ENCODE data around the gene PLCB4.
"Not testable (repeated sequence)": the region's sequence is repeated elsewhere in the genome, so short reads cannot be mapped to it uniquely, and the experiment has no call there.

The PLCB4 gene

DNA sequence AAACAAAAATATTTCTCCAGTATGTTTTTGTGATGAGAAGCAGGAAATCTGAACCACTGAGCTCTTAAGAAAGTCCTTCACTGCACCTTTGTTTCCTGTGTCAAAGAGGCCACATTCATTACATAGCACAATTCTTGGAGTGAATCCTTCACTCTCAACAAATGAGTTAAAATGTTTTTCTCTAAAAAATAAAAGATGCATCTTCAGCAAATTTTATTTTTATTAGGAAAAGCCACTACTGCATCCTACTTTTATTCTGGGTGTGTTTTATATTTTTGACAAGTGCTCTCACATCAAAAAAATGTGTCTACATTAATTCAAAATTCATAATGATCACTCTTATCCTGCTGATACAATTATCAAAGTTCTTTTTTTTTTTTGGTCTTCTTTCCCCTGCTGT is 76.3 kb downstream of the PLCB4 start:
- no peak for DNase-seq

DNA sequence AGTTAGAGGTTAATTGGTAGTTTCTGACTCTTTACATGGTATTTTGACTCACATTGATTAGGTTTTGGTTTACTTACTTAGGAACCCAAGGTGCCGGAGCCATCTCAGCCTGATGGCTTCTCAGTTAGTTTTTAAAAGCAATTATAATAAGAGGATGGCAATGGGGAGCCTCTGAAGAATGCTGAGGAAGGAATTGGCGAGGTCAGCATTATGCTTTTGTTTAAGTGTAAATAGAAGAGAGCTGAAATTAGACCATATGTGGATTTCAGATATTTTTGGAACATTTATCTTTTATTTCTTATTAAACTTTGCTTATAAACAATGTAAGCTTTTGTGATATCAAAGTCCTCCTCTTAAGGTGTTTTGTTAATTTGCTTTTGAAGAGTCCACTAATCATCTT is 77.8 kb downstream of the PLCB4 start:
- DNase-seq: no peak

DNA sequence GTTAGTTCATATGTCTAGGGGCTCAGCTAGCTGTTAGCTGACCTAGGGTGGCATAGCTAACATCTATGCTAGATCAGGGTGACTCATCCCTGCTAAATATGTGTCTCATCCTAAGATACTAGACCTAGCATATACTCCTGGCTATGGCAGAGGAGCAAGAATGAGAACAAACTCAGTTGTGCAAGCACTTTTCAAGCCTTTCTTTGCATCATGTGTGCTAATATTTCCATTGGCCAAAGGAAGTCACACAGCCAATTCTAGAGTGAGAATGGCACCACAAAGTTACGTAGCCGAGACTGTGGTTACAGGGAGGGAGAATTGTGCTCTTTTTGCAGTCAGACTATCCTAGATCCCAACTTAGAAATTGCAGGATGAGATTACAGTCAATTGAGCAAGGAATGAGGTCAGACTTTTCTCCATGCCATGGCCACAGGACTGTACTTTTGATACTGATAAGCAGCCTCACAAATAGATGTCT is 78.7 kb downstream of the PLCB4 start:
- no peak for DNase-seq

DNA sequence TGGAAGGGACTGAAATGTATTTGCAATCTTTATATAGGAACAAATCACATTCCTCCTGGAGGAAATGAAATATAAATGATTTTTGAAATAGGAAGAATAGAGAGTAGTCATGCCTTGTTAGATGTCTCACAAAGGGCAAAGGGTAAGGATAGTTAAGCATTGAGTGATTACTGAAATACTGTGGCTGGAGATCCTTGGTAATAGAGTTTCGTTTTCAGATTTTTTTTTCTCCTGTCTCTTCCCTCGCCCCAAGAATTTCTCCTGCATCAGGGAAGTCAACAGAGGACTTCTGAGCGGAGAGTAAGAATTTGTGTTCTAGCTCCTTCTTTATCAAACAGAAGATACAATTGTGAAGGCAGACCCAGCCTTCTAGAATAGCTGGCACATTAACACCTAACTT is 79.4 kb downstream of the PLCB4 start:
- no peak for DNase-seq

DNA sequence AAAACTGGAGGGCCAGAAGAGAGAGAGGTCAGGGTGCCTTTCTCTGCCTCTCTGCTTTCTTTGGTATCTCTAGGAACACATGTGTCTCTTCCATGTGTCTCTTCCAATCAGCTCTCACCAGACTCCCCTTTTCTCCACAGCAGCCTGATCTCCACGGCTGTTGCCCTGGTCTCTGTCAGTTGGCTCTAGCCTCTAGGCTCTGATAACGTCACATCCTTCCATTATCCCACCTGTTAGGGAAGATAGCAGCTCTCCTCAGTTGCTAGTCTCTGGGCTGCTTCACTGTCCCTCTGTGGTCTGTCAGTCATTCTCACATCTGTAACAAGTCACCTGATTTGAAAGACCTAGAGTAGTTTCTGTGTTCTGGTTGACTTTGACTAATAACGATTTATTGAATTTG is 80.2 kb downstream of the PLCB4 start:
- DNase-seq: no peak

DNA sequence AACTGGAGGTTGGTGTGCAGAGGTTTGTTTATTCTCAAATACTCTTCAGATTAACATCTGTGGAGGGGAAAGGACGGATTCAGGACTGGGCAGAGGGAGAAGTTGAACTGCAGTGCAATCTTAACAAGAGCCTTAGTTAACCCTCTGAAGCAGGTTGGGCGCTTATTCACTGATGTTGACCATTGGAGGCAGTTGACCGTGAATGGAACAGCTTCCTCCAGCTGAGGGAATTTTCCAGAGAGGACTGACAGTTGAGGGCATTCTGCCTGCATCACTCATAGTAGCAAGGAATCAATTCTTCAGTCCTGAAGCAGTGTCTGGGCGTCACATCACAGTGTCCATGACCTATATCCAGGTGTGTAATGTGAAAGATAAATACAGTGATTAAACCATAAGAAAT is 80.9 kb downstream of the PLCB4 start:
- no peak for DNase-seq

DNA sequence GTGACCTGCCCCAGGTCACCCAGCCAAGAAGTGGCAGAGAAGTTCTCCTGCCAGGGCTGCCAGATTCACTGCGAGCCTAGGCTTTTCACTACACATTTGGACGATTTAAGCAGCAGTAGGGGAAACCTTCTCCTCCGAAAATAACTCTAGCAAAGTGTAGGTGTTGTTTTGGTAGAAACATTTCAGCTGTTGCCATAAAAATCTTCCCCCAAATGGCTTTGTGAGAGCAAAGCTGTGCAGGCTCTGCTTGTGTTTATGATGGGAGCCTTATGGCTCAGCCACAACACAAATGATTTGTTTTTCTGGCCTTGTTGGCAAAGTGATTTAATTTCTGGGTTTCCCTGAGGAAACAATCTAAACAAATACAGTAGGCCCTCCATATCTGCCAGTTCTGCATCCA is 81.8 kb downstream of the PLCB4 start:
- no peak for DNase-seq

DNA sequence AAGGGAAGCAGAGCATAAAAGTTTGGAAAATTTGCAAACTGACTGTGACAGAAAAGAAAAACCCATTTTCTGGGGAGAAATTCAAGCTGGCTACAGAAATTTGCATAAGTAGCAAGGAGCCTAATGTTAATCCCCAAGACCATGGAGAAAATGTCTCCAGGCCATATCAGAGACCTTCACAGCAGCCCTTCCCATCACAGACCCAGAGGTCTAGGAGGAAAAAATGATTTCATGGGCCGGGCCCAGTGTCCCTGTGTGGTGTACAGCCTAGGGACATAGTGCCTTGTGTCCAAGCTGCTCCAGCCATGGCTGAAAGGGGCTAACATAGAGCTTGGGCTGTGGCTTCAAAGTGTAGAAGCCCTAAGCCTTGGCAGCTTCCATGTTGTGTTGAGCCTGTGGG is 83.3 kb downstream of the PLCB4 start:
- not testable (repeated sequence) for DNase-seq

DNA sequence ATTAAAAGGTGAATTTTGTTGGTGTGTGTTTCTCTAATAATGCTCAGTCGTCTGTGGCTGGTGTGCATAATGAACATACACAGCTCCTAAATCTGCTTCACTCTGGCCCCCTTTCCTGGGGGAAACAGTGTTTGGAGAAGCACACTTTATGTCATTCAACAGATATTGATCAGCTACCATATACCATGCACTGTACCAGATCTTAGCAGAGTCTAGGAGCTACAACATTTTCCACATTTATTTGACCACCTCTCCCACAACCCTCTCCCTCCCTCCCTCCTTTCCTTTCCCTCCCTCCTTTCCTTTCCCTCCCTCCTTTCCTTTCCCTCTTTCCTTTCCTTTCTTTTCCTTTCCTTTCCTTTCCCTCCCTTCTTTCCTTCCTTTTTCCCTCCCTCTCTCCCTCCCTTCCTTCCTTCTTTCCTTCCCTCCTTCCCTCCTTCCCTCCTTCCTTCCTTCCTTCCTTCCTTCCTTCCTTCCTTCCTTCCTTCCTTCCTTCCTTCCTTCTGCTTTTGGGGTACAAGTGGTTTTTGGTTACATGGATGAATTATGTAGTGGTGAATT is 85.7 kb downstream of the PLCB4 start:
- DNase-seq: no peak

DNA sequence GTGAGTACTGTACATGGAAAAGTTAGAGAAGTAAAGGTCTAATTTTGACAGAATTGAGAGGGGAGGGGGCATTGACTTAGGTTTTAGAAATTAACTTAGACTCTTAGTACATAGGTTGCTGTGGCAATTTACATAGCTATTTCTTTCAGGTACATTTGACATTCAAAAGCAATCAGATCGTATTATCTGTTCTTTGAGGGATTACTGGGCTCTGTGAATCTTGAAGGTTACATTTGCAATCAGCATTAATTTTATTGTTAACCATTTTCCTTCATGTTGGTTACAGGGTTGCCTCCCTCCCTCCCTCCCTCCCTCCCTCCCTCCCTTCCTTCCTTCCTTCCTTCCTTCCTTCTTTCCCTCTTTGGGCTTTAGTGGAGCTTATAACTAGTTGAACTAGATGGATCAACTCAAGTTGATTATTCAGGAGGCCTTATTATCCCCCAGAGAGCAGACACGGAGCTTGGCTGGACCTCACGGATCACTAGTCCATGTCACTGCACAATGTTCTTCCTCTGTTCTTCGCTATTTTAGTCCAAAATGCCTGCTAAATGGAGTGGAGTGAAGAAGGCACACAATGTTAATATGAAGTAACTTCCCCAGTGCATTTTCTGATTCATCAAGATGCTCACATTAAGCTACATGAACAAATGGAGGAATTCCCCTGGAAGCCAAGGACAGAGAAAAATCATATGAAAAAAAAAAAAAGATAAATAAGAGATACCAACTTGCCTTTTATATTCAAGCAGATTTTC is 87.8 kb downstream of the PLCB4 start:
- no peak for DNase-seq

DNA sequence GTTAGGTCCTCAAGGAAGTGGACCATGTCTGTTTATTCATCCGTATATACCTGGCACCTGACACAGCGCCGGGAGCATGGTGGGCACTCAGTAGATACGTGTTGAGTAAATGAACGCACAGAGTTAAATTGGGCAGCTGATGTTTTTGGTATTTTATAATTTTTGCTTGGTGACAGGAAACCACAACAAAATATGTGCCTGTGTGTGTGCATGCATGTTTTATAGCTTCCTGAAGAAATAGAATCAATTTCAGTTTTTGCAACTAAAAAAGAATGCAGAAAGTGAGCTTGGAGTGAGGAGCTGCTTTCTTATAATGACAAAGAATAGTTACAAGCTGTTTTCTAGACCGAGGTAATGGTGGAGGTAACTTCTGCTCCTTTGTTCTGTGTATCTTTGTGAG is 91.4 kb downstream of the PLCB4 start:
- DNase-seq: no peak

DNA sequence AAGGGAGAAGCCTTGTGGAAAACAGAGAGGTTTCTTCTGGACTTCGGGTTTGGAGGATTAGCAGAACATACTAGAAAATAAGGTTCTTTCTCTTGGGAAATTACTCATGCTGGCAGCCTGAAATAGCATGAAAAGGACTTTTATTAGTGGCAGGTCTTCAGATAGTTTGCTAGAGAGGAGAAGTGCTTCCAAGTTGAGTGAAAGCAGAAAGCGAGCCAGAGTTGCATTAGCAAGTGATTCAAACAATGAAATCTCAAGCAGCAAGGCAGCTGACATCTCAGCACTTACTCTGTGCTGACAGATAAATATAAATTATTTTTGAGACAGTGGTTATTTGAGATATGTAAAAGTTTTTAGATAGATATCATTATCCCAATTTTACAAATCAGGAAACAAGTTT is 91.9 kb downstream of the PLCB4 start:
- no peak for DNase-seq

DNA sequence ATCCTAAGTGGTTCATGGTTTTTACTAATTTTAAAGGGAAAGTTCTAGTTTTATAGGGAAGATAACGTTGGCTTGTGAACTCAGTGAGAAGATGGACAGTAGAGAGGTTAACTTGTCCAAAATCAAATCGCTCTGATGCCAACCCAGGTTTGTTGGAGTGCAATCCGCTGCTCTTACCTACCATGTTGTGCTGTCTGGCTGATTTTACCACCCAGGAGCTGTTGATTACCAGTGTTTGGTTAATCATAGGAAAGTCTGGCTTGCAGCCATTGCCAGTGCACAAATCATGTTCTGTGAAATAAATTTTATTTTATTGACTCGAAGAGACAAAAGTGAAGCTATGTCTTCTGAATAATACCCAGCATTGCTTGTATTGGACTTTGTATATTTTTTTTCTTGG is 92.4 kb downstream of the PLCB4 start:
- DNase-seq: no peak

DNA sequence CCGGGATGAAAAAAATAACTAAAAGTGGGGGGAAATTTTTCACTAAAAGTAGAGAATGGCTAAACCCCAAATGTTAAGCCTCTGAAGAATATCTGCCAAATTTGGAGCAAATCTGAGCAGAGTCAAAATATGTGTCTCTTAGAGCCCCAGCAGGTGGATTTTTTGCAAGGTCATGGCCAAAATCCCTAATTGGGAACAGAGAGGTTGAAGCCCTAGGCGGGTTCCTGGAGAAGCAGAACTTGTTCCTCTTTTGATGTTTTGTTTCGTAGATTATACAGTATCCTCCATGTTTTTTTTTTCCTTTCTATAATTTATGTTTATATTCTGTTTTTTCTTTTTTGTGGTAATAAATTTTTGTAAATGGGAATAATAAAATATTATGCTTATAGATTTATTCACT is 94.4 kb downstream of the PLCB4 start:
- DNase-seq: no peak

DNA sequence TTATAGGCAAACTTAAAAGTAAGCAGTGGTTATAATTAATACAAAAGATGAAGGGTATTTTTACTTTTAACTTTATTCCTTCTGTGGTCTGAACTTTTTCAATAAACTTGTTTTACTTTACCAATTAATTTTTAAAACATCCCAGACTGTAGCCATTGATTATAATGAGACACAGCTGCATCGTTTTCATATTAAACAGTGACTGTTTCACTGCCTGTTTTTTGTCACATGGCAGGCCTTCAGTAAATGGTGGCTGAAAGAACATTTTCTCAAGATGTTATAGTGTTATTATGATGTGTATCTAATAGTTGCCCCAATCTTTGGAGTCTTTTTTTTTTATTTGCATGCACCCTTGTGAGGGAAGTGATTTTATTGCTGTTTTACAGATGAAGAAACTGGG is 95.1 kb downstream of the PLCB4 start:
- no peak for DNase-seq

DNA sequence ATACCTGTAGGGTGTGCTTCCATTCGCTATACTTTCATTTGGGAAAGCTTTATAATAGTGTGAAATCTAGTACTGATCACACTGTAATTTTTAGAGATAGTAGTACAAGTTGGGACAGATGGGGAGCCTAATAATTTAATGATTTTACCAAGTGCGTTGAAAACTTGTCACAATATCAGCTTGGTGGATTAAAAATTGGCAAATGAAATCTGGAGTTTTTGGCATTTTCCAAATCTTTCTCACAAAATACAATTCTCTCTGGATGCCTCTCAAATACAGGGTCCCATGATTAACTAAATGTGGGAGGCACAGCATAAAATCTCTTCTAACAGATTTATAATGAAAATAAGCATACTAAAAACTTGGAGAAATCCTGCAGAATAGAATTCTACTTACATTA is 96.4 kb downstream of the PLCB4 start:
- DNase-seq: no peak

DNA sequence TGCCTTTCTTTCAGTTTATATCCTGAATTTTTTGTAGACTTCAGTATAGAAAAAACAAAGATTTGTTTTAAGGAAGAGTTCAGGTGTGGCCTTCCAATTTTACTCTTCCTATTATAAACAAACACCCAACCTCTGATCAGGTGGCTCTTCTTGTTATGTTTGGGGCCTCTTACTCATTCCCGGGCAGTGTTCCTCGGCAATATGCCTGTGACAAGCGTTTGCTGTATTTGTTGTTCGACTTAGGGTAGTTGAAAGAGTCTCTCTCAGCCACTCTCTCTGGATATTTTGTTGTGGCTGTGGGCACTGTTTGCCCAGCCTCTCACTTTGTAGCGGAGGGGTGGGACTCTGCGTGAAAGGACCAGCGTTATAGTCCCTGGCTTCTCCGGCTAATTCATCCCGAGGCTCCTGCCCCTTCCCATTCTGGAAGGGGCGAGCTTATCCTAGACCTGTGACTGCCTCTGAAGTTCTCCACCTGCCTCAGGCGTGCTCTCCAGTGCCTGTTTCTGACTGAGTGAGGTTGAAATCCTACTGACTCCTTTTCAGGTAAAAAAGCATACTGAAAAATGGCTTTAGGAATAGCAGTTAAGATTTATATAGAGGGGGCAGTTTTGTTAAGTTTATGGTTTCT is 97.4 kb downstream of the PLCB4 start:
- DNase-seq: no peak

DNA sequence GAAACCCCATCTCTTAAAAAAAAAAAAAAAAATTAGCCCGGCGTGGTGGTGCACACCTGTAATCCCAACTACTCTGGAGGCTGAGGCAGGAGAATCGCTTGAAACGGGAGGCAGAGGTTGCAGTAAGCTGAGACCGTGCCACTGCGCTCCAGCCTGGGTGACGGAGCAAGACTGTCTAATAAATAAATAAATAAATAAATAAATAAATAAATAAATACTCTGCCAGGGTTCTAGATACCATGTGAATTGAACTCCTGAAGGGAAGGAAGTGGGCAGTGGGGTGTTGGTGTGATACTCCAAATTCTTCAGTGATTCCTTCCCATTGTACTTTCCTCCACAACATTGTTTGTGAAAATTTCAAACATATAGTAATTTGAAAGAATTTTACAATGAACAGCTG is 100.5 kb downstream of the PLCB4 start:
- DNase-seq: no peak

DNA sequence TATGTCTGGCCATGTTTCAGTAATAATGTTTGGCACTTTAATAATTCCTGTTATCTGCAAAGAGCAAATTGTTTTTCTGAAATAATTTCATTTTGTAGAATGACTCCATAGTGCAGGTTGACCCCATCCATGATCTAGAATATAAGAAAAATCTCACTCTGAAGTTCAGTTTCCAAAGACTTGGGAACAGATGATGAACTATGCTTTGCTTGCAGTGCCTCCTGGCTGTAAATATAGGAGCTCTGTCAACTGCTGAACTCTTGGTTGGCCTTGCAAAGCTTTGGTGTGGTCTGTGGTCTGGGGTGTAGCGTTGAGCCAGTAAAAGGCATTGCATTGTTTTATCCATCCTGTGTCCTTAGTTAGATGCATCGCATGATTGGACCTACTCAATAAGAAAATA is 104.0 kb downstream of the PLCB4 start:
- no peak for DNase-seq

DNA sequence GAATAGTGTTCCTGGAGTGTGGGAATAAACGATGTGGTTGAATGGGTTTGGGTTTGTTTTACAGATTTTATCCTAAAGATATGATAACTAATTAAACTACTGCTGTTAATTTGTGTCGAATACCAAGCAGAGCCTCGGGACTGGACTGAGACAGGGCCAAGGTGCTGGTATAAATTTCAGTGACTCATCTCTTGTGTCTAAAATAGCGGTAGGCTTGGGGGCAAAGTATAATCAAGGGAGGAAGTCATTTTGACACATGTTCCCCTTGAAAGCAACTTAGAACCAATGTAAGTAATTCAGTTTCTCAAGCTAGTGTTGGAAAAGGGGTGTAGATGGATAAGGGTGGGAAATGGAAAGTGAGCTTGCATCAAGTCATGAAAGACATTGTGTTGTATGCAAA is 108.4 kb downstream of the PLCB4 start:
- no peak for DNase-seq

DNA sequence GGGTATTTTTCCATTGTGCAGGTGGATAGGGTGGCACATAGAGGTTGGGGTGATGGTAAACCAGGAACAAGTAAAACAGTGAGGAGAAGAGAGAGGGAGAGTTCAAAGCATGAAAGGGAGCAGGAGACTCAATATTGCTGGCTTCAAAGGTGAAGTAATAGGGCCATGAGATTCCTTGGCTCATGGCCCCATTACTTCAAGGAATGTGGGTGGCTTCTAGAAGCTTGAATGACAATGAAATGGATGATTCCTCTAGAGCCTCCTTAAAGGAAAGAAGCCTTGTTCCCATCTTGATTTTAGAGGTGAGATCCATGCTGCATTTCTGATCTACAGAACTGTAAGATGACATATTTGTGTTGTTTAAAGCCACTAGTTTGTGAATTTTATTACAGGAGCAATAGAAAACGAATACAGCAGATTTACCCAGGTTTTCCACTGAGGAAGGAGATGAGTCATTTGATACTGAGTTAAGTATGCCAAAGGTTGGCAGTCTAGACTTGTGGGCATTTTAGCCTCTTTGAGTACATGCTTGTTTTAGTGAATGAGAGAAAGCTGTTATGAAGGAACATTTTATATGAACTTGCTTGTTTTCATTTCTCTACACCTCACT is 110.4 kb downstream of the PLCB4 start:
- no peak for DNase-seq

DNA sequence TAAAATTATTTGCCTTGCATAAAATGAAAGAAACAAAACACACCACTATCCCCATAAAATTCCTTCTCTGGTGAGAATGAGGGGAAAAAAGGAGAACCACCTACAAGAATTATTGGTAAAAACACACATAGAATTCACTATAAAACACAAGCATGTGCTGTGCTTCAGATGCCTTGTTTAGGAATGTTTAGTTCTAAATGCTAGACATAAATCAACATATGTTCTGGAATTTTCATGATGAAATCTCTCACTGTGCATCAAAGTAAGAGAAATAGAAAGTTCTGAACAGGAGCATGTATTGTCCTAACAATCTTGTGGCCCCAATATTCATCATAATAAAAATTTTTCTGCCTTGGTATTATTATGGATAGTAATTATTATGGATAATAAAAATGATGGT is 111.0 kb downstream of the PLCB4 start:
- DNase-seq: no peak

DNA sequence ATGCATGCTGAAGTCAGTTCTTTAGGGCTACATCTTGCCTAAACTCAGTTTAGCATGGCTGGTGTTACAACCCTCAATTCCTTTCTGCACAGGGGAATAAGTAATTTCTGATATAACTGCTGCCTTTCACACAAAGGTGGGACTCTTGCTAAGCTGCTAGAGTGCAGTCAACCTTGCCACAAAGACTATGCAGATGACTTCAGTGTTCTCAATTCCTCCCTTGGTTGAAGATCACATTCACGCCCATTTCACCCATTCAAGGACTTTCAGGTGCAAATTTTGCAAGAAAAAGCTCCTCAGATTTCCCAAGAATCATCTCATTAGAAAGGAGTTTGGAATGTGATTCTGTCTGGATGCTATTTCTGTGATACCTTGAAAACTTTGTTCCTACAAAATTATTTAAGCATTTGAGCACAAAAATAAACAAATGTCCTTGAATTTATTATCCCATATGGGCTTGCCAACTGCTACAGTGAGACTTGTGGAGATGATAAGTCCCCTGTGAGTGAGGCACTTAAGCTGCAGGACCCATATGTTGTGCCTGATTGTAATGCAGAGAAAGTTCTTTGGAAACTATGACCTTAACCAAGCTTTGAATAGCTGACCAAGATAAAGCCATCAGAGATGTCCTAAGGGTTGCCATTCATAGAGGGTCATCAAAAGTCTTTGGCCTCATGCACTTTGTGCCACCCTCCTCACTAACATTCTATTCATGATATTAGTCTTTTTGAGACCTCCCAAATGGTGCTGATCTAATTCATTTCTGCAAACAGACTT is 111.8 kb downstream of the PLCB4 start:
- DNase-seq: no peak

All from NCI-H1092 (cell line).